K562 (cell line): ENCODE measurements around the gene YBX2. TPM values are rescaled to one million over a fixed set of nuclear protein-coding genes. Genes with fewer than 3 reads are reported as not detected.

ENCODE experiments used
- CBX5 ChIP-seq: IDR thresholded peaks from 2 replicates; pipeline ENCODE4 v1.6.1; 2014; ENCODE audit warnings: low read depth, borderline replicate concordance
- DMBX1 ChIP-seq: fragments of 250-450 bp; sonication (Bioruptor Pico); IDR thresholded peaks from 2 replicates; pipeline ENCODE4 v1.8.0; 2022; ENCODE audit warnings: inconsistent platforms, mild to moderate bottlenecking, moderate library complexity, borderline replicate concordance
- FOXA1 ChIP-seq: fragments of 450-650 bp; IDR thresholded peaks from 2 replicates; pipeline ENCODE4 v1.6.1; 2016; ENCODE audit warnings: mild to moderate bottlenecking, borderline replicate concordance
- NBN ChIP-seq: fragments of 450-650 bp; IDR thresholded peaks from 2 replicates; pipeline ENCODE4 v1.6.1; 2016; ENCODE audit warnings: low read depth, mild to moderate bottlenecking
- PHF21A ChIP-seq: fragments of 450-650 bp; IDR thresholded peaks from 2 replicates; pipeline ENCODE4 v1.6.1; 2017; ENCODE audit warnings: low read depth, borderline replicate concordance
- SRSF7 ChIP-seq: fragments of 200-400 bp; formaldehyde crosslinking; optimal IDR thresholded peaks from 2 replicates; pipeline ENCODE3; 2017; ENCODE audit warnings: mild to moderate bottlenecking, low read depth, low read length
- TRIM28 ChIP-seq: fragments of 450-650 bp; IDR thresholded peaks from 2 replicates; pipeline ENCODE4 v1.6.1; 2017
- ZNF583 ChIP-seq: fragments of 250-450 bp; sonication (Bioruptor Pico); IDR thresholded peaks from 2 replicates; pipeline ENCODE4 v1.4.0; 2020
- polyA plus RNA-seq, 8 experiments: library from polyadenylated mRNA; depleted of rRNA in 4 of 8; stranded (reverse) in 5 of 8; unstranded in 3 of 8; fragments of >200 nt; fragmentation: Nextera tagmentation in 2 of 8; fragmentation: Illumina TruSeq in 1 of 8; extraction: Ambion mirVana in 2 of 8; extraction: Trizol in 1 of 8; gene quantifications; 2 replicates each; pipeline versions ENCODE4 v1.2.1 to v1.2.3, GENCODE V29; 2011 to 2014; ENCODE audit warnings: inconsistent platforms in 1 of 8, missing spikeins in 1 of 8
- total RNA-seq, 7 experiments: library from RNA; depleted of rRNA in 6 of 7; stranded (reverse); fragments of >200 nt in 6 of 7; fragmentation: Illumina TruSeq in 2 of 7; extraction: Trizol in 2 of 7; gene quantifications; 2 replicates each; pipeline versions ENCODE4 v1.2.1 to v1.2.3, GENCODE V29; 2011 to 2021; ENCODE audit warnings: low replicate concordance in 1 of 7
- TF ChIP-seq, protein P1 (sequence below): fragments of 450-650 bp; IDR thresholded peaks from 2 replicates; pipeline ENCODE4 v1.6.1; 2016; ENCODE audit warnings: mild to moderate bottlenecking, moderate library complexity
- TF ChIP-seq, protein P2 (sequence below): IDR thresholded peaks from 2 replicates; pipeline ENCODE4 v1.6.1; 2012; ENCODE audit warnings: low read depth, low read length, improper control_type of control experiment, borderline replicate concordance
- TF ChIP-seq, protein P3 (sequence below): IDR thresholded peaks from 3 replicates; pipeline ENCODE4 v1.6.1; 2011; ENCODE audit warnings: borderline replicate concordance, mild to moderate bottlenecking, moderate library complexity; ENCODE audit not compliant: insufficient read length; ENCODE audit errors: extremely low read depth

Gene YBX2
- total and polyA plus RNA-seq, 9 of the 15 experiments (the other 6 are each of a cell fraction or from before 2014, with no cell fraction given) = 0.03 to 0.59 (median 0.27) TPM; not detected in 6

DNA sequence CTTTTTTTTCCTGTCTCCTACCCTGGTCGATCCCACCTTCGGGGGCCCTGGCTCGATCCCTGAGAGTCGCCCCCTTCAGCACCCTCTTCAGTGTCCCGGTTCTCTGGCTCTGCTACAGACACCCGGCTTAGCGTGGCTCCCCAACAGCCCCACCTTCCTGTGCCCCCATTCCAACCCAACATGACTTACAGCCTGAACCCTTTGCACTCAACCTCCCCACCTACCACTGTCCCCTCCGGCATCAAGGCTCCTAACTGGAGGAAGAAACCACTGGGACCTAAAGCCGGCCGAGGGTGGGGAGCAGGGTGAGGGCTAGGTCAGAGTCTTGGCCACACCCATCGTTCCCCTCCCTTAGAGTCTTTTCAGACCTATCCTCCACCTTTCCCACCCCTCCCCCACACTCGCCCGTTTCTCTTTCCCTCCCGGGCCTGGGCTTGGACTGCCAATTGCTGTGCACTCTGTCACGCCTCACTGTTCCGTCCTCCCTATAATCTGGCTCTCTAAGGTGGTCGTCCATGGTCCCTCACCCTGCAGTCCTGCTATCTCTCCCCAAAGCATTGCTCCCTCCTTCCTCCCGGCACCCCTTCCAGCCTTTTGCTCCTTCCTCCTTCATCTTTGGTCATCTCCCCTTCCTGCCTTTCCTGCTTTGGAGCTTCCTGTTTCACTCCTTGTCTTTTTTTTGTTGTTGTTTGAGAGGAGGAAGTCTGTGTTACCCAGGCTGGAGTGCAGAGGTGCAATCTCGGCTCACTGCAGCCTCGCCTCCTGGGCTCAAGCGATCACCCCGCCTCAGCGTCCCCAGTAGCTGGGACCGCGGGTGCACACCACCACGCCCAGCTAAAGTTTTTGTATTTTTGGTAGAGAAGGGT, 31.3 kb downstream of the YBX2 start (continued):
- TF ChIP-seq, protein P1, sequence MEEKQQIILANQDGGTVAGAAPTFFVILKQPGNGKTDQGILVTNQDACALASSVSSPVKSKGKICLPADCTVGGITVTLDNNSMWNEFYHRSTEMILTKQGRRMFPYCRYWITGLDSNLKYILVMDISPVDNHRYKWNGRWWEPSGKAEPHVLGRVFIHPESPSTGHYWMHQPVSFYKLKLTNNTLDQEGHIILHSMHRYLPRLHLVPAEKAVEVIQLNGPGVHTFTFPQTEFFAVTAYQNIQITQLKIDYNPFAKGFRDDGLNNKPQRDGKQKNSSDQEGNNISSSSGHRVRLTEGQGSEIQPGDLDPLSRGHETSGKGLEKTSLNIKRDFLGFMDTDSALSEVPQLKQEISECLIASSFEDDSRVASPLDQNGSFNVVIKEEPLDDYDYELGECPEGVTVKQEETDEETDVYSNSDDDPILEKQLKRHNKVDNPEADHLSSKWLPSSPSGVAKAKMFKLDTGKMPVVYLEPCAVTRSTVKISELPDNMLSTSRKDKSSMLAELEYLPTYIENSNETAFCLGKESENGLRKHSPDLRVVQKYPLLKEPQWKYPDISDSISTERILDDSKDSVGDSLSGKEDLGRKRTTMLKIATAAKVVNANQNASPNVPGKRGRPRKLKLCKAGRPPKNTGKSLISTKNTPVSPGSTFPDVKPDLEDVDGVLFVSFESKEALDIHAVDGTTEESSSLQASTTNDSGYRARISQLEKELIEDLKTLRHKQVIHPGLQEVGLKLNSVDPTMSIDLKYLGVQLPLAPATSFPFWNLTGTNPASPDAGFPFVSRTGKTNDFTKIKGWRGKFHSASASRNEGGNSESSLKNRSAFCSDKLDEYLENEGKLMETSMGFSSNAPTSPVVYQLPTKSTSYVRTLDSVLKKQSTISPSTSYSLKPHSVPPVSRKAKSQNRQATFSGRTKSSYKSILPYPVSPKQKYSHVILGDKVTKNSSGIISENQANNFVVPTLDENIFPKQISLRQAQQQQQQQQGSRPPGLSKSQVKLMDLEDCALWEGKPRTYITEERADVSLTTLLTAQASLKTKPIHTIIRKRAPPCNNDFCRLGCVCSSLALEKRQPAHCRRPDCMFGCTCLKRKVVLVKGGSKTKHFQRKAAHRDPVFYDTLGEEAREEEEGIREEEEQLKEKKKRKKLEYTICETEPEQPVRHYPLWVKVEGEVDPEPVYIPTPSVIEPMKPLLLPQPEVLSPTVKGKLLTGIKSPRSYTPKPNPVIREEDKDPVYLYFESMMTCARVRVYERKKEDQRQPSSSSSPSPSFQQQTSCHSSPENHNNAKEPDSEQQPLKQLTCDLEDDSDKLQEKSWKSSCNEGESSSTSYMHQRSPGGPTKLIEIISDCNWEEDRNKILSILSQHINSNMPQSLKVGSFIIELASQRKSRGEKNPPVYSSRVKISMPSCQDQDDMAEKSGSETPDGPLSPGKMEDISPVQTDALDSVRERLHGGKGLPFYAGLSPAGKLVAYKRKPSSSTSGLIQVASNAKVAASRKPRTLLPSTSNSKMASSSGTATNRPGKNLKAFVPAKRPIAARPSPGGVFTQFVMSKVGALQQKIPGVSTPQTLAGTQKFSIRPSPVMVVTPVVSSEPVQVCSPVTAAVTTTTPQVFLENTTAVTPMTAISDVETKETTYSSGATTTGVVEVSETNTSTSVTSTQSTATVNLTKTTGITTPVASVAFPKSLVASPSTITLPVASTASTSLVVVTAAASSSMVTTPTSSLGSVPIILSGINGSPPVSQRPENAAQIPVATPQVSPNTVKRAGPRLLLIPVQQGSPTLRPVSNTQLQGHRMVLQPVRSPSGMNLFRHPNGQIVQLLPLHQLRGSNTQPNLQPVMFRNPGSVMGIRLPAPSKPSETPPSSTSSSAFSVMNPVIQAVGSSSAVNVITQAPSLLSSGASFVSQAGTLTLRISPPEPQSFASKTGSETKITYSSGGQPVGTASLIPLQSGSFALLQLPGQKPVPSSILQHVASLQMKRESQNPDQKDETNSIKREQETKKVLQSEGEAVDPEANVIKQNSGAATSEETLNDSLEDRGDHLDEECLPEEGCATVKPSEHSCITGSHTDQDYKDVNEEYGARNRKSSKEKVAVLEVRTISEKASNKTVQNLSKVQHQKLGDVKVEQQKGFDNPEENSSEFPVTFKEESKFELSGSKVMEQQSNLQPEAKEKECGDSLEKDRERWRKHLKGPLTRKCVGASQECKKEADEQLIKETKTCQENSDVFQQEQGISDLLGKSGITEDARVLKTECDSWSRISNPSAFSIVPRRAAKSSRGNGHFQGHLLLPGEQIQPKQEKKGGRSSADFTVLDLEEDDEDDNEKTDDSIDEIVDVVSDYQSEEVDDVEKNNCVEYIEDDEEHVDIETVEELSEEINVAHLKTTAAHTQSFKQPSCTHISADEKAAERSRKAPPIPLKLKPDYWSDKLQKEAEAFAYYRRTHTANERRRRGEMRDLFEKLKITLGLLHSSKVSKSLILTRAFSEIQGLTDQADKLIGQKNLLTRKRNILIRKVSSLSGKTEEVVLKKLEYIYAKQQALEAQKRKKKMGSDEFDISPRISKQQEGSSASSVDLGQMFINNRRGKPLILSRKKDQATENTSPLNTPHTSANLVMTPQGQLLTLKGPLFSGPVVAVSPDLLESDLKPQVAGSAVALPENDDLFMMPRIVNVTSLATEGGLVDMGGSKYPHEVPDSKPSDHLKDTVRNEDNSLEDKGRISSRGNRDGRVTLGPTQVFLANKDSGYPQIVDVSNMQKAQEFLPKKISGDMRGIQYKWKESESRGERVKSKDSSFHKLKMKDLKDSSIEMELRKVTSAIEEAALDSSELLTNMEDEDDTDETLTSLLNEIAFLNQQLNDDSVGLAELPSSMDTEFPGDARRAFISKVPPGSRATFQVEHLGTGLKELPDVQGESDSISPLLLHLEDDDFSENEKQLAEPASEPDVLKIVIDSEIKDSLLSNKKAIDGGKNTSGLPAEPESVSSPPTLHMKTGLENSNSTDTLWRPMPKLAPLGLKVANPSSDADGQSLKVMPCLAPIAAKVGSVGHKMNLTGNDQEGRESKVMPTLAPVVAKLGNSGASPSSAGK = no peak
- TF ChIP-seq PHF21A = no peak
- TF ChIP-seq TRIM28 = peak; percentile 46; the same call in 1 of the 2 replicates
- TF ChIP-seq, protein P2, sequence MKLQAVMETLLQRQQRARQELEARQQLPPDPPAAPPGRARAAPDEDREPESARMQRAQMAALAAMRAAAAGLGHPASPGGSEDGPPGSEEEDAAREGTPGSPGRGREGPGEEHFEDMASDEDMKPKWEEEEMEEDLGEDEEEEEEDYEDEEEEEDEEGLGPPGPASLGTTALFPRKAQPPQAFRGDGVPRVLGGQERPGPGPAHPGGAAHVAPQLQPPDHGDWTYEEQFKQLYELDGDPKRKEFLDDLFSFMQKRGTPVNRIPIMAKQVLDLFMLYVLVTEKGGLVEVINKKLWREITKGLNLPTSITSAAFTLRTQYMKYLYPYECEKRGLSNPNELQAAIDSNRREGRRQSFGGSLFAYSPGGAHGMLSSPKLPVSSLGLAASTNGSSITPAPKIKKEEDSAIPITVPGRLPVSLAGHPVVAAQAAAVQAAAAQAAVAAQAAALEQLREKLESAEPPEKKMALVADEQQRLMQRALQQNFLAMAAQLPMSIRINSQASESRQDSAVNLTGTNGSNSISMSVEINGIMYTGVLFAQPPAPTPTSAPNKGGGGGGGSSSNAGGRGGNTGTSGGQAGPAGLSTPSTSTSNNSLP = no peak
- no peak for TF ChIP-seq FOXA1
- TF ChIP-seq CBX5 = no peak
- TF ChIP-seq ZNF583 (CRISPR knock-in tag) = no peak
- TF ChIP-seq, protein P3, sequence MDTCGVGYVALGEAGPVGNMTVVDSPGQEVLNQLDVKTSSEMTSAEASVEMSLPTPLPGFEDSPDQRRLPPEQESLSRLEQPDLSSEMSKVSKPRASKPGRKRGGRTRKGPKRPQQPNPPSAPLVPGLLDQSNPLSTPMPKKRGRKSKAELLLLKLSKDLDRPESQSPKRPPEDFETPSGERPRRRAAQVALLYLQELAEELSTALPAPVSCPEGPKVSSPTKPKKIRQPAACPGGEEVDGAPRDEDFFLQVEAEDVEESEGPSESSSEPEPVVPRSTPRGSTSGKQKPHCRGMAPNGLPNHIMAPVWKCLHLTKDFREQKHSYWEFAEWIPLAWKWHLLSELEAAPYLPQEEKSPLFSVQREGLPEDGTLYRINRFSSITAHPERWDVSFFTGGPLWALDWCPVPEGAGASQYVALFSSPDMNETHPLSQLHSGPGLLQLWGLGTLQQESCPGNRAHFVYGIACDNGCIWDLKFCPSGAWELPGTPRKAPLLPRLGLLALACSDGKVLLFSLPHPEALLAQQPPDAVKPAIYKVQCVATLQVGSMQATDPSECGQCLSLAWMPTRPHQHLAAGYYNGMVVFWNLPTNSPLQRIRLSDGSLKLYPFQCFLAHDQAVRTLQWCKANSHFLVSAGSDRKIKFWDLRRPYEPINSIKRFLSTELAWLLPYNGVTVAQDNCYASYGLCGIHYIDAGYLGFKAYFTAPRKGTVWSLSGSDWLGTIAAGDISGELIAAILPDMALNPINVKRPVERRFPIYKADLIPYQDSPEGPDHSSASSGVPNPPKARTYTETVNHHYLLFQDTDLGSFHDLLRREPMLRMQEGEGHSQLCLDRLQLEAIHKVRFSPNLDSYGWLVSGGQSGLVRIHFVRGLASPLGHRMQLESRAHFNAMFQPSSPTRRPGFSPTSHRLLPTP = no peak
- peak; percentile 70; the same call in 1 of the 2 replicates for TF ChIP-seq NBN
- no peak for TF ChIP-seq SRSF7
- TF ChIP-seq DMBX1 (CRISPR knock-in tag) = no peak
